ENCODE results near the gene LPO.

GRCh38 chr17:58270476-58271215 lies 32.3 kb downstream of the LPO start:
- no peak for TF ChIP-seq EZH2phosphoT487 (IDR thresholded peaks at IDR 0.05; ENCODE audit: borderline replicate concordance, low read length)
- peak; percentile 56 for TF ChIP-seq CTCF (IDR thresholded peaks at IDR 0.05; ENCODE audit: low read depth, low read length, poor library complexity, severe bottlenecking)
